Bronchial epithelial cell (primary cell): ENCODE data around the gene GBE1. TPM values are rescaled to one million over a fixed set of nuclear protein-coding genes. Genes with fewer than 3 reads are reported as not detected.

Experiments
- DNase-seq: peaks from one replicate; pipeline ENCODE4 v3.0.0-alpha.2; 2010; ENCODE audit warnings: low read depth
- FAIRE-seq: peaks from 2 replicates; lab custom pipeline; 2011; peaks lifted over from hg19 to GRCh38; lab: Jason Lieb, UNC
- H3K27me3 ChIP-seq: 2 replicates; pipeline ENCODE4 v1.5.1; 2011; ENCODE audit warnings: low read length; ENCODE audit not compliant: control insufficient read depth, insufficient read depth
- H3K36me3 ChIP-seq: 2 replicates; pipeline ENCODE4 v1.5.1; 2011; ENCODE audit warnings: low read length; ENCODE audit not compliant: control insufficient read depth, insufficient read depth
- H3K4me3 ChIP-seq: 2 replicates; pipeline ENCODE4 v1.5.1; 2011; ENCODE audit warnings: mild to moderate bottlenecking, low read depth, low read length, control low read depth
- total RNA-seq: library from RNA; depleted of rRNA; stranded (reverse); fragments of >200 nt; gene quantifications from 2 replicates; pipeline ENCODE4 v1.2.1, GENCODE V29; 2014
- TF ChIP-seq, protein P1 (sequence below): IDR thresholded peaks from 2 replicates; pipeline ENCODE4 v1.5.1; 2011; ENCODE audit warnings: mild to moderate bottlenecking, moderate library complexity, low read length, control low read depth, inconsistent platforms; ENCODE audit not compliant: insufficient read depth, severe bottlenecking

GBE1 gene
- total RNA-seq, 1 donor from 2014 or later: 94.0 TPM

DNA sequence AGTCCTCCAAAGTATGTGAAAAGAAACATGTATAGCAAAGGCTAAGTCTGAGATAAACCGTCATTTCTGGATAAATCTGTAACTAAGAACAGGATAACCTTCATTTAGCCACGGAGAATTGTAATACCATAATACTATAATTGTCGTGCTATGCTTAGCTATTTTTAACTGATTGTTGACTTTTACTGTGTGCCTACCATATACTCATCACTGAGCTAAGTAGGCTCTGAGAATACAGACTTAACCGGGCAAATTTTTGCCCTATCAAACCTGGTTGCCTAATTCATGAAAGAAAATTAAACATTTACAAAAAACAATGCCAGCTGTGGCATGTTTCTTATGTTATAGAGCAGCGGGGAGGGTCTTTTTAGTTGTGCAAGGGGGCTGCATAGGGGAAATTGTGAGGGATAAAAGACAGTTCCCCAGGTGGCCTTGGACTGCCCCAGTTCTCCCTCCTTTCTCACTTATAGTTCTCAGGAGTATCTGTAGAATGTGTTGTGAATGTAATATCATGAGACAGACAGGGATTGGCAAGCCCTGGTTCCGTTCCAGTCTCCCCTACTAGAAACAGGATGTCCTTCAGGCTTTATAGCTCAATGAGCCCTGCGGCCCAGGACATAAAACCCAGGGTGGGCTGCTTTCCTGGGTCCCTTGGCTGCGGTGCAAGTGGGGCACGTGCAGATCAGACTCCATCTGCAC lies 318.5 kb downstream of the GBE1 start:
- DNase-seq: peak; percentile 4
- no peaks in the 10 kb centered on the region for H3K27me3 ChIP-seq

DNA sequence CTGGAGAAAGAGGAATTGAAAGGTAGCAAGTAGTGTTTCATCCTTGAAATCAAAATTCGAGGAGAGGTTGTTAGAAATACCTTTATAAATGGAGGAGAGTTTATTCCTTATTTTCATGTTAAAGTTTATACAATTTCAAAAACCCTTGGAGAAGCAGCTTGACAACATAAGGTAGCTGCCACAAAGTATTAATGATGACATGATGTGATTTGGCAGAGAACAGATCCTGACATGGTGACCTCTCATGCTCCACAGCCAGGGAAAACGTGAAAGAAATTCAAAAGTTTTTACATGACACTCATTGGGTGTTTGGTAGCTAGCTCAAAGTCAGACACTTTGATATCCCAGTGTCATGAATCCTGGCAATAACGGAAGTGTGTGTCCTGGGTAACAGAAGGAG lies 320.8 kb downstream of the GBE1 start:
- TF ChIP-seq, protein P1, sequence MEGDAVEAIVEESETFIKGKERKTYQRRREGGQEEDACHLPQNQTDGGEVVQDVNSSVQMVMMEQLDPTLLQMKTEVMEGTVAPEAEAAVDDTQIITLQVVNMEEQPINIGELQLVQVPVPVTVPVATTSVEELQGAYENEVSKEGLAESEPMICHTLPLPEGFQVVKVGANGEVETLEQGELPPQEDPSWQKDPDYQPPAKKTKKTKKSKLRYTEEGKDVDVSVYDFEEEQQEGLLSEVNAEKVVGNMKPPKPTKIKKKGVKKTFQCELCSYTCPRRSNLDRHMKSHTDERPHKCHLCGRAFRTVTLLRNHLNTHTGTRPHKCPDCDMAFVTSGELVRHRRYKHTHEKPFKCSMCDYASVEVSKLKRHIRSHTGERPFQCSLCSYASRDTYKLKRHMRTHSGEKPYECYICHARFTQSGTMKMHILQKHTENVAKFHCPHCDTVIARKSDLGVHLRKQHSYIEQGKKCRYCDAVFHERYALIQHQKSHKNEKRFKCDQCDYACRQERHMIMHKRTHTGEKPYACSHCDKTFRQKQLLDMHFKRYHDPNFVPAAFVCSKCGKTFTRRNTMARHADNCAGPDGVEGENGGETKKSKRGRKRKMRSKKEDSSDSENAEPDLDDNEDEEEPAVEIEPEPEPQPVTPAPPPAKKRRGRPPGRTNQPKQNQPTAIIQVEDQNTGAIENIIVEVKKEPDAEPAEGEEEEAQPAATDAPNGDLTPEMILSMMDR: no peak
- no peak for DNase-seq
- H3K27me3 ChIP-seq: no peaks in the 10 kb centered on the region
- H3K4me3 ChIP-seq: no peak overlapping the region
- H3K36me3 ChIP-seq: no peaks in the 10 kb centered on the region
- FAIRE-seq: no peak

More for the DNA sequence above, 318.5 kb downstream of the GBE1 start:
- TF ChIP-seq, protein P1: no peak
- FAIRE-seq: no peak
- Histone ChIP-seq H3K36me3 (no peaks in the 10 kb centered on the region), H3K4me3 (no peak overlapping the region)
